PC-3 (cell line): ENCODE data around the gene TTC1. TPM values are rescaled to one million over a fixed set of nuclear protein-coding genes. Genes with fewer than 3 reads are reported as not detected.

Experiments used
- ATAC-seq: fragments of 200-7000 bp; cut with Tn5 transposase; 2 replicates; pipeline ENCODE4 v1.9.1; 2020; ENCODE audit warnings: mild to moderate bottlenecking, moderate library complexity
- BruUV-seq: library from RNA; stranded (reverse); fragments of 400-500 nt; replicated peaks from 2 replicates; lab custom pipeline; 2021; lab: Mats Ljungman, UMichigan
- CTCF ChIA-PET: fragments of 300-600 bp; sonication (Branson Sonifier 250); formaldehyde crosslinking; loops from one replicate; lab custom pipeline; 2022; ENCODE audit warnings: antibody characterized with exemption; lab: Charles Lee
- POLR2A ChIA-PET: fragments of 300-600 bp; sonication (Branson Sonifier 250); formaldehyde crosslinking; loops from one replicate; lab custom pipeline; 2022; ENCODE audit warnings: antibody characterized with exemption; ENCODE audit not compliant: unreplicated experiment; lab: Charles Lee
- DNase-seq: peaks from one replicate; pipeline ENCODE4 v3.0.0-alpha.2; 2015
- H2AFZ ChIP-seq: fragments of 300-600 bp; sonication (generic); 2 replicates; pipeline ENCODE4 v1.6.0; 2016; ENCODE audit warnings: antibody characterized with exemption, low read length
- H3F3A ChIP-seq: fragments of 300-600 bp; sonication (generic); one replicate; pipeline ENCODE4 v1.6.0; 2017; ENCODE audit warnings: antibody characterized with exemption, low read length, control low read depth, mild to moderate bottlenecking; ENCODE audit not compliant: unreplicated experiment
- H3K27ac ChIP-seq: fragments of 300-600 bp; sonication (generic); 2 replicates; pipeline ENCODE4 v1.5.1; 2016; ENCODE audit warnings: mild to moderate bottlenecking, low read length
- H3K27me3 ChIP-seq: fragments of 300-600 bp; sonication (generic); 2 replicates; pipeline ENCODE4 v1.6.1; 2016; ENCODE audit warnings: low read length, mixed read lengths
- H3K36me3 ChIP-seq: fragments of 300-600 bp; sonication (generic); 2 replicates; pipeline ENCODE4 v1.6.1; 2016; ENCODE audit warnings: low read depth, mixed run types, low read length, mixed read lengths
- H3K4me1 ChIP-seq: fragments of 300-600 bp; sonication (generic); 2 replicates; pipeline ENCODE4 v1.5.1; 2016; ENCODE audit warnings: low read length; ENCODE audit not compliant: insufficient read depth
- H3K4me2 ChIP-seq: fragments of 300-600 bp; sonication (generic); 2 replicates; pipeline ENCODE4 v1.6.0; 2016; ENCODE audit warnings: low read length
- H3K4me3 ChIP-seq: fragments of 300-600 bp; sonication (generic); 2 replicates; pipeline ENCODE4 v1.5.1; 2016; ENCODE audit warnings: mild to moderate bottlenecking, low read length, mixed read lengths
- H3K79me2 ChIP-seq: fragments of 300-600 bp; sonication (generic); 2 replicates; pipeline ENCODE4 v1.6.1; 2017; ENCODE audit warnings: low read length, mixed read lengths
- H3K9ac ChIP-seq: fragments of 300-600 bp; sonication (generic); 2 replicates; pipeline ENCODE4 v1.6.0; 2016; ENCODE audit warnings: mild to moderate bottlenecking, low read length
- H3K9me2 ChIP-seq: fragments of 300-600 bp; sonication (generic); replicated peaks from 2 replicates; pipeline ENCODE4 v1.6.1; 2016; ENCODE audit warnings: mixed run types, low read length, mixed read lengths
- H3K9me3 ChIP-seq: fragments of 300-600 bp; sonication (generic); 2 replicates; pipeline ENCODE4 v1.6.1; 2016; ENCODE audit warnings: low read length, mixed read lengths
- H4K20me1 ChIP-seq: fragments of 300-600 bp; sonication (generic); 2 replicates; pipeline ENCODE4 v1.6.1; 2016; ENCODE audit warnings: low read length, mixed read lengths
- CTCF ChIP-seq: fragments of 300-600 bp; sonication (generic); conservative IDR thresholded peaks from 2 replicates; pipeline ENCODE4 v1.5.1; 2017; ENCODE audit warnings: antibody characterized with exemption, low read depth, mild to moderate bottlenecking, low read length
- EZH2 ChIP-seq: fragments of 300-600 bp; sonication (generic); IDR thresholded peaks from one replicate; pipeline ENCODE4 v1.6.1; 2017; ENCODE audit warnings: antibody characterized with exemption, mild to moderate bottlenecking, low read length; ENCODE audit not compliant: unreplicated experiment
- EZH2phosphoT487 ChIP-seq: fragments of 300-600 bp; sonication (generic); IDR thresholded peaks from 2 replicates; pipeline ENCODE4 v1.6.1; 2018; ENCODE audit warnings: mild to moderate bottlenecking, antibody characterized with exemption, low read length, borderline replicate concordance
- intact Hi-C: fragments of 100-400 bp; cut with micrococcal nuclease; formaldehyde crosslinking; loops from 2 replicates; pipeline ENCODE4 v1.9.0; 2023
- total RNA-seq: library from RNA; depleted of rRNA; stranded (reverse); fragments of >200 nt; gene quantifications from 2 replicates; pipeline ENCODE4 v1.2.3, GENCODE V29; 2014

The TTC1 gene
- total RNA-seq, 1 experiment from 2014 or later, result 61.4 TPM

DNA sequence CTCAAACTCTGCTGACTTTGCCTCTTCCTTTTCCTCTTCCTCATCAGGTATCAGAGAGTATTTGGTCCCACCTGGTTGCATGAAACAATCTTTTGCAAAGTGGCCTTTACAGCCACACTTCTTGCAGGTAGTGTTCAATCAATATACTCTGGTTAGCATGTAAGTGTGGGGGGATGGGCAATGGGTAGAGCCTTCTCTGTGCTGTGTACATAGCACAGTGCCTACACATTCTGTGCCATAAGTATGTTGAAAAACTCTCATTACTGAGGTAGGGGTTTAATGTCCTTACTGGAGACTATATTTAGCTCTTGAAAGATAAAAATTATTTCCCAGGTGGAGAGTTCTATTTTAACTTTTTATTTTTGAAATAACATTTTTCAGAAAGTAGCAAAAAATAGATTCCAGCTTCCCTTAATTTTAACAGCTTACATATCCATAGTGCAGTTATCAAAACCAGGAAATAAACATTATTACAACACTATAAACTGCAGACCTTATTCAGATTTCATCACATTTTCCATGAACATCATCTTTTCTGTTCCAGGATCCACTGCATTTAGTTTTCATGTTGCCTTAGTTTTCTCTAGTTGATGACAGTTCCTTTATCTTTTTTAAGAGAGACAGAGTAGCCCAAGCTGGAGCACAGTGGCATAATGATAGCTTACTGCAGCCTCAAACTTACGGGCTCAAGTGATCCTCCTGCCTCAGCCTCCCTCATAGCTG, 15.1 kb downstream of the TTC1 start:
- Histone ChIP-seq H4K20me1 (0 out of 2 replicates have a peak, but pooled peaks cover 5% of the 10 kb centered on the region), H3K27ac (no peak overlapping the region), H3F3A (peaks cover 3% of the 10 kb centered on the region), H3K9ac (no peak overlapping the region), H3K9me2 (no peaks in the 10 kb centered on the region), H3K4me1 (no peaks in the 10 kb centered on the region), H3K9me3 (no peaks in the 10 kb centered on the region), H3K27me3 (no peaks in the 10 kb centered on the region), H3K4me2 (no peak overlapping the region), H3K79me2 (peaks cover 35% of the 10 kb centered on the region), H3K4me3 (no peak overlapping the region), H3K36me3 (peaks cover 22% of the 10 kb centered on the region), H2AFZ (no peak overlapping the region)
- ChIA-PET CTCF (interaction anchor here (0.6 kb wide), 1 partner anchor 57 kb away, joined by 3 read pairs; no protein-coding TSS in a partner anchor), POLR2A (interaction anchor here (0.6 kb wide), 1 partner anchor 337 kb away, joined by 7 read pairs; no protein-coding TSS in a partner anchor)
- ATAC-seq, result no peak
- intact Hi-C loops, result loop anchor here (5.0 kb wide), 4 partner anchors 58 to 223 kb away; partner anchors contain the start of gene PWWP2A
- DNase-seq, result no peak
- BruUV-seq, result no TSS peak
- no peak for TF ChIP-seq EZH2phosphoT487
- no peak for TF ChIP-seq EZH2

DNA sequence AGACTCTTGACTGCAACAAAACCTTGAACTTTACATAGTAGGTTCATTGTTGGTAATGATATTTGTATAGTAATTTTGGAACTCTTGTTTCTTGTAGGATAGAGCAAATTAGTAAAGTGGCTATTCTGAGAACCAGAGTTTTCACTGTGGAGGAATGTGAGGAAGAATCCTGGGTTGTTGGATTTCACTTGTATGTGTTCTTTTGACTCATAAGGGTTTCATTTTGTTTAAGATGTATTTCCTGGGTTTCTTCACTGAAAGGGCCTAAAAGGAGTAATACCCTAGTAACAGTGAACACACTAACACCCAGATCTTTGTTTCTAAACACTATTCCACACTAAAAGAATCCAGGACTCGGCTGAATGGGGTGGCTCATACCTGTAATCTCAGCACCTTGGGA, 20.1 kb downstream of the TTC1 start:
- Histone ChIP-seq H3K9me2 (no peaks in the 10 kb centered on the region), H3K9ac (no peak overlapping the region), H4K20me1 (no peaks in the 10 kb centered on the region), H3K4me1 (no peaks in the 10 kb centered on the region), H2AFZ (no peak overlapping the region), H3K36me3 (peaks cover 28% of the 10 kb centered on the region), H3K9me3 (no peaks in the 10 kb centered on the region), H3K79me2 (peaks cover 26% of the 10 kb centered on the region; the same call in 1 of the 2 replicates), H3K27me3 (no peaks in the 10 kb centered on the region), H3K27ac (no peak overlapping the region), H3K4me2 (no peak overlapping the region), H3F3A (no peaks in the 10 kb centered on the region), H3K4me3 (no peak overlapping the region)
- CTCF ChIA-PET, result no interaction called here
- DNase-seq (no peak), ATAC-seq (no peak)
- POLR2A ChIA-PET, result no interaction called here
- BruUV-seq, result no TSS peak
- intact Hi-C loops, result no loop called here
- no peak for TF ChIP-seq EZH2phosphoT487
- TF ChIP-seq EZH2, result no peak
- no peak for TF ChIP-seq CTCF

DNA sequence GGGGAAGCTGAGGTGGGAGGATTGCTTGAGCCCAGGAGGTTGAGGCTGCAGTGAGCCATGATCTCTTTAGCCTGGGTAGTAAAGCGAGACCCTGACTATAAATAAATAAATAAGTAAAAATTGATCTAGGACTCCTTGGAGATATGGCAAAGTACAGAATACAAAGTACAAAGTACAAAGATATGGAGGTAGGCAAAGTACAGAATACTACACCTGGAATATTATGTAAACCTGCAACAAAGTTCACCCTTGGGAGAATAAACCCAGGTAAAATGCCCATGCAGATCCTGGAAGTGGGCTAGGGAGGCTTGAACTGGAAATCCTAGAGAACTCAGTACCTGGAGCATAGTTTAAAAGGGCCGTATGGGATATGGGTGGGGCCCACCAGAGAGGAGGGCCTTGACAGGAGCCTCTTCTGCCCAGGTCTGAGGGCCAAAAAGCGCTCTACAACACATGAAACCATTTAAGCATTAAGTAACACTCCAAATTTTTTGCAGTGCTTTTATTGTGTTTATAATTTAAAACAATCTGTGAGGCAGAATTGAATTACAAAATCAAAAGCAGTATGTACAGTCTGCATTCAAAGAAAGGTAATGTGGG, 20.7 kb downstream of the TTC1 start:
- intact Hi-C loops, result no loop called here
- Histone ChIP-seq H4K20me1 (no peaks in the 10 kb centered on the region), H3K79me2 (peaks cover 24% of the 10 kb centered on the region; the same call in 1 of the 2 replicates), H2AFZ (no peak overlapping the region), H3K4me1 (no peaks in the 10 kb centered on the region), H3K36me3 (peaks cover 31% of the 10 kb centered on the region), H3F3A (no peaks in the 10 kb centered on the region), H3K4me3 (no peak overlapping the region), H3K27ac (no peak overlapping the region), H3K9me2 (no peaks in the 10 kb centered on the region), H3K4me2 (no peak overlapping the region), H3K9me3 (no peaks in the 10 kb centered on the region), H3K27me3 (no peaks in the 10 kb centered on the region), H3K9ac (no peak overlapping the region)
- ChIA-PET CTCF (no interaction called here), POLR2A (no interaction called here)
- BruUV-seq, result no TSS peak
- TF ChIP-seq EZH2phosphoT487, result no peak
- TF ChIP-seq CTCF, result no peak
- TF ChIP-seq EZH2, result no peak
- DNase-seq (no peak), ATAC-seq (no peak)
